NCI-H1417 treated with DMSO at 0.1 percent for 48 hours (cell line): ENCODE data around the gene F13B.
A peak's percentile ranks its signal among the peaks of the same experiment; 100 is the strongest.
"Not testable (repeated sequence)": the region's sequence is repeated elsewhere in the genome, so short reads cannot be mapped to it uniquely, and the experiment has no call there.

ENCODE experiments used
- DNase-seq: peaks from one replicate; lab custom pipeline; 2025; lab: John Stamatoyannopoulos, UW

F13B gene

GRCh38 chr1:197041486-197042353 is 25.3 kb downstream of the F13B start:
- no peak for DNase-seq

GRCh38 chr1:197036861-197037260 is 30.2 kb downstream of the F13B start:
- DNase-seq, result no peak

DNA sequence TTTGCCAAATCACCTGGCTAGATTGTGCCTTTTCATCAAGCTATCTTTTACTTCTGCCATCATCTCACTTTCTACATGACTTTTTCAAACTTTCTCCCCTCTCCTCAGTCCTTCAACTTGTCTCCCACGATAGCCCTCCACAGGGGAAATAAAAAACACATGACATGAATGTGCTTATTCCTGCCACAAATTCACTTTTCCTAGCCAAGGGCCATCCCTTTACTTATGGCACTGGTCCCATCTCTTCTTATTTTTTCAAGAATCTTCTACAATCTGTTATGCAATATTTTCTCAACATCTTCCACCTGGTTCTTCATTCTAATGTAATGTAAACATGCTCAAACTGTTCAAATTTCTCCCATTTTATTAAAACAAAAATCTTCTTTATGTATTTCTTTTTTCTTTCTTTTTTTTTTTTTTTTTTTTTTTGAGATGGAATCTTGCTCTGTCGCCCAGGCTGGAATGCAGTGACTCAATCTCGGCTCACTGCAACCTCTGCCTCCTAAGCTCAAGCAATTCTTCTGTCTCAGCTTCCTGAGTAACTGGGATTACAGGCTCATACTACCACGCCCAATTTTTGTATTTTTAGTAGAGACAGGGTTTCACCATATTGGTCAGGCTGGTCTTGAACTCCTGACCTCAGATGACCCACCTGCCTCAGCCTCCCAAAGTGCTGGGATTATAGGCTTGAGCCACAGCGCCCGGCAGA is 32.3 kb downstream of the F13B start:
- DNase-seq, result not testable (repeated sequence)

DNA sequence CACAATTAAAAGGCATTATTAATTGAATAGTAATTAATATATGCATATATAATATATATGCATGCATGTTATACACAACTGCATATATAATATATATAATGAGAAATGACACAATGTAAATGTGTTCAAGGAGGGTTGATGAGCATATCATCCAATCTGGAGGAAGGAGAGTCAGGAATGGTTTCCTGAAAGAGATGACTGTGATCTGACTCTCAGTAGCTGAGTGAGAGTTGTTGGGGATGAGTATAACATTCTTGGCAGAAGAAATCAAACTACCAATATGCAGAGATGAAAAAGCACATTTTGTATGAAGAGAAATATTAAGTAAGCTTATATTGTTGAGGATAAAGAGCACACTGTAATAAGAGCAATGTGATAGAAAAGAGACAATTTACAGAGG is 37.3 kb downstream of the F13B start:
- no peak for DNase-seq

DNA sequence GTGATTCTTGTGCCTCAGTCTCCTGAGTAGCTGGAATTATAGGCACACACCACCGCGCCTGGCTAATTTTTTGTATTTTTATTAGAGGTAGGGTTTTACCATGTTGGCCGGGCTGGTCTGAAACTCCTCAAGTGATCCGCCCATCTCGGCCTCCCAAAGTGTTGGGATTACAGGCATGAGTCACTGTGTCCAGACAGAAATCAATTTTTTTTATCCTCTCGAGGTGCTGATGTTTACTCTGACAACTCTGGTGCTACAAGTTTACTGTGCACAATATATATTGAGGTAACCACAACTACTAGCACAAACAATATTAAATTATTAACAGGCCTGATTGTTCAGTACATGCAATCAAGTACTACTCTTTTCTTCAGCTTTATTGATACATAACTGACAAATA is 39.7 kb downstream of the F13B start:
- DNase-seq, result no peak

DNA sequence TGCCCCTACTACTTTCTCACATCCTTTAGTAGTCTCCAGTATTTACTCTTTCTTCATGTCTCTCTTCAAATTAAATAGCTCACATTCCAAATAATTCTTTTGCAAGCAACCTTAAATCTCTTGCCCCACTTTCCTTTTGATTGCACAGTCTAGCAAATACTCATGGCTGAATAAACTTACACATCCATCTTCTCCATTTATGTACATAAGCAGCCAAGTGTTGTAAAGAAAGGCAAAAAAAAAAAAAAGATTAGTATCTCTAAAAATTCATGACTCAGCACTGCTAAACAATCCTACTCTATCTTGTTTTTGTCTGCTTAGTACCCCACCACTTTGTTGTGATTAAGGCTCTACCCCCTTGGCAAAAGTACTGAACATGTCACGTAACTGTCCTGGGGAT is 42.6 kb downstream of the F13B start:
- no peak for DNase-seq

GRCh38 chr1:197021716-197022115 is 45.3 kb downstream of the F13B start:
- no peak for DNase-seq

DNA sequence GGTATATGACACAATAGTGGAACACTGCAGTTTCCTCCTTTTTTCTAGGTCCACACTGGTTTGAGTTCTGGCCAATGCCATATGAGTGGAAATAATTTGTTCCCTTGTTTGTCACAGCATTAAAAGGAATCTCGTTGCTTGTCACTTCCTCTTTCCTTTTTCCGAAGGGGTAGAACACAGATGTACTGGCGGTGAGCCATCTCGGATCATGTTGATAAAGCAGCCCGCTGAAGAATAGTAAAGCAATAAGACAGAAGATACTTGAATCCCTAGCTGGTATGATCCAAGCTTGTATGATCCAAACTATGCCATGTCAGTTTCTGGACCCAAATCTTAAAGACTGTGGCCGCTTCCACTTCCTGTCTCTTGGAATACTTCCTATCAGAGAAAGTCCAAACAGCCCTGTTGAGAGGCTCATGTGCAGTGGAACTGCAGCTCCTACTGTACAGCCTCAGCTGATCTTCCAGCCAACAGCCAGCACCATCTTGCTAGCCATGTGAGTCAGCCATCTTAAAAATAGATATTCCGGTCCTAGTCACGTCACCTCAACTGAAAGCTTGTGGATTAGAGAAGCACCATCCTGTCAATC is 49.4 kb downstream of the F13B start:
- no peak for DNase-seq

DNA sequence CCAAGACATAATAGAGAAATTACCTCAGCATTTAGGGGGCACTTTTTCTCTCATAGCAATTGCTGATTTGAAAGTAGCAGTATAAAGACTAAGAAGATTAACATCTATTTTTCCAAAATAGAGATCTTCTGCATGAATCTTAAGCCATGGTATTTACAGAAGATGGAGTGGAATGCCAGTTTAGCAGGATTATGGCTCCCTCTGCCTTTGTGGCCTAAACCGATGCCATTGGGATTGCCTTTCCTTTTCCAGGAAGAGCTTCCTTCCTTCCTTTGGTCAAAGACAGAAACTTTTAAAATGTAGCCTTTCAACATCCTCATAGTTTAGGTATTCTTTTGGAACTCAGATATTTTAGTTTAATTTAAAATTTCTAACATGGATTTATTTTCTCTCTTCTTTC is 50.3 kb downstream of the F13B start:
- no peak for DNase-seq

DNA sequence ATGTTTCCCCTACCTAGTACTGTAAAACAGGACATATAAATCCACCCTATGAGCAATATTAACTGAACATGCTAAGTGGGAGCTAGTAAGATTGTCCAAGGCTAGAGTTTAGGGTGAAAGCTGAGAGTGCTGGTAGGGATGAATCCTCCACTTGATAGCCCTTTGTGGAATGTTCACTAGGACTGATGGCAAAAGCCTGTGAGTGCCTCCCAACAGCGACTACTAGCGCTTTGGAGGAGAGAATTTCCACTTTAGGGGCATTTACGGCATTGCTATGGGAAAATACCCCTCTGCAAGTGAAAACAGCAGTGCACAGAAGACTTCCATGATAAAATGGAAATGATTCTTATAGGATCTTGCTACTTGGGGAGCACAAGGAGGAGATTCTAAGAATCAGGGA is 53.8 kb downstream of the F13B start:
- no peak for DNase-seq

DNA sequence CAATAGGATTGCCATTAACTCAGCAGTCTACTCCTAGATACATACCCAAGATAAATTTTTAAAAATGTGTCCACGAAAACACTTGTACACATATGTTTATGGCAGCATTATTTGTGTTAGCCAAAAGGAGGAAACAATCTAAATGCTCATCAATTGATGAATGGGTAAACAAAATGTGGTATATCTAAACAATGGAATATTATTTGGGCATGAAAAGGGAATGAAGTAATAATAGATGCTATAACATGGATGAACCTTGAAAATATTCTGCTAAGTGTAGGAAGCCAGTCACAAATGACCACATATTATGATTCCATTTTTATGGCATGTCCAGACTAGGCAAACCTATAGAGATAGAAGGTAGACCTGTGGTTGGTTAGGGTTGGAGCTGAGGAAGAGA is 55.4 kb downstream of the F13B start:
- DNase-seq, result no peak

- no peak for DNase-seq
Observed at GRCh38 chr1:197008861-197009260, 58.2 kb downstream of the F13B start.

GRCh38 chr1:197003132-197003531 is 63.9 kb downstream of the F13B start:
- DNase-seq, result no peak

DNA sequence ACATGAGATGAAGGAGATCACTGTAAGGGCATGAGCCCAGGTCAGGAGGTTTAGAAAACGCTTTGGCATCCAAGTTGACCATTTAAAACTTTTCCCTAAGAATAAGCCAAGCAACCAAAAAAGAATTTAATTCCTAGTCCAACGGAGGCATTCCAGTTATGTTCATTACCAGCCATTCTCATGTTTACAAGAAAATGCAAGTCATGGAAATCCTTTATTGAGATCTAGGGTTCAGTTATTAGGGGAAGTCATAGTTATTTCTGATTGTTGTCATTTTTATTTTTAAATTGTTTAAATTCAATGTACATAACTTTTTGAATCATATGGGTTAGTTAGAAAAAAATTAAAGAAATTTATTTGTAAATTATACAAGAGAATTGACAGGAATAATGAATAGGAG is 65.2 kb downstream of the F13B start:
- DNase-seq, result no peak

- DNase-seq, result no peak
Observed at GRCh38 chr1:196997423-196997822, 69.6 kb downstream of the F13B start.

DNA sequence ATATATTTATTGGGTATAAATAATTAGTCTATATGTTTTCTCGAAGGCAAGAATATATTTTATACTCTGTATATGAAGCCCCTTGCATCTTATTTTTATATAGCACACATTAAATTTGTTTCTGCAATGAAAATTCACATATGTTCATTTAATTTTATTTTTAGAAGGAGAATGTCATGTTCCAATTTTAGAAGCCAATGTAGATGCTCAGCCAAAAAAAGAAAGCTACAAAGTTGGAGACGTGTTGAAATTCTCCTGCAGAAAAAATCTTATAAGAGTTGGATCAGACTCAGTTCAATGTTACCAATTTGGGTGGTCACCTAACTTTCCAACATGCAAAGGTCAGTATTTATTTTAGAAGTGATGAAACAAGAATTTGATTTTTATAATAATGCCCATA is 73.1 kb downstream of the F13B start:
- DNase-seq, result no peak

GRCh38 chr1:196991919-196992651 is 75.0 kb downstream of the F13B start:
- DNase-seq, result peak; percentile 26
